ENCODE measurements around the gene CCDC80.

- TF ChIP-seq, protein P1, sequence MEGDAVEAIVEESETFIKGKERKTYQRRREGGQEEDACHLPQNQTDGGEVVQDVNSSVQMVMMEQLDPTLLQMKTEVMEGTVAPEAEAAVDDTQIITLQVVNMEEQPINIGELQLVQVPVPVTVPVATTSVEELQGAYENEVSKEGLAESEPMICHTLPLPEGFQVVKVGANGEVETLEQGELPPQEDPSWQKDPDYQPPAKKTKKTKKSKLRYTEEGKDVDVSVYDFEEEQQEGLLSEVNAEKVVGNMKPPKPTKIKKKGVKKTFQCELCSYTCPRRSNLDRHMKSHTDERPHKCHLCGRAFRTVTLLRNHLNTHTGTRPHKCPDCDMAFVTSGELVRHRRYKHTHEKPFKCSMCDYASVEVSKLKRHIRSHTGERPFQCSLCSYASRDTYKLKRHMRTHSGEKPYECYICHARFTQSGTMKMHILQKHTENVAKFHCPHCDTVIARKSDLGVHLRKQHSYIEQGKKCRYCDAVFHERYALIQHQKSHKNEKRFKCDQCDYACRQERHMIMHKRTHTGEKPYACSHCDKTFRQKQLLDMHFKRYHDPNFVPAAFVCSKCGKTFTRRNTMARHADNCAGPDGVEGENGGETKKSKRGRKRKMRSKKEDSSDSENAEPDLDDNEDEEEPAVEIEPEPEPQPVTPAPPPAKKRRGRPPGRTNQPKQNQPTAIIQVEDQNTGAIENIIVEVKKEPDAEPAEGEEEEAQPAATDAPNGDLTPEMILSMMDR (IDR thresholded peaks at IDR 0.05; ENCODE audit: low read depth, low read length): no peak
- TF ChIP-seq POLR2A (IDR thresholded peaks at IDR 0.05; ENCODE audit: extremely low read depth, insufficient read length): no peak
- TF ChIP-seq, protein P2, sequence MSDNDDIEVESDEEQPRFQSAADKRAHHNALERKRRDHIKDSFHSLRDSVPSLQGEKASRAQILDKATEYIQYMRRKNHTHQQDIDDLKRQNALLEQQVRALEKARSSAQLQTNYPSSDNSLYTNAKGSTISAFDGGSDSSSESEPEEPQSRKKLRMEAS (IDR thresholded peaks at IDR 0.05; ENCODE audit: low read depth, low read length): no peak
These were observed 17.7 kb downstream of the CCDC80 start for GRCh38 chr3:112623213-112623612.

Measured in NB4 (cell line).